Measurements from ENCODE around the gene OR11A1. TPM values are rescaled to one million over a fixed set of nuclear protein-coding genes. Genes with fewer than 3 reads are reported as not detected.

The OR11A1 gene
- total RNA-seq, 3 donors from 2014 or later: not detected

GRCh38 chr6:29479560-29479959 is 22.7 kb upstream of the OR11A1 start:
- Histone ChIP-seq H3K36me3 (ENCODE audit: low read depth) (no peaks in the 10 kb centered on the region), H3K4me3 (no peak overlapping the region), H3K4me1 (ENCODE audit: low read depth) (no peaks in the 10 kb centered on the region), H3K9me3 (peaks cover 3% of the 10 kb centered on the region)
- no peak for DNase-seq
- no peak for ATAC-seq
- intact Hi-C loops (cut with DNase I, micrococcal nuclease): no loop called here
- no peak for TF ChIP-seq CTCF (IDR thresholded peaks at IDR 0.05)

- Histone ChIP-seq H3K36me3 (ENCODE audit: low read depth) (no peaks in the 10 kb centered on the region), H3K4me1 (ENCODE audit: low read depth) (no peaks in the 10 kb centered on the region), H3K9me3 (peaks cover 3% of the 10 kb centered on the region), H3K4me3 (no peak overlapping the region)
- TF ChIP-seq CTCF (IDR thresholded peaks at IDR 0.05): no peak
- ATAC-seq (no peak), DNase-seq (no peak)
- intact Hi-C loops (cut with DNase I, micrococcal nuclease): no loop called here
Measured at GRCh38 chr6:29478740-29479139, 21.9 kb upstream of the OR11A1 start.

- intact Hi-C loops (cut with DNase I, micrococcal nuclease): no loop called here
- Histone ChIP-seq H3K36me3 (ENCODE audit: low read depth) (no peaks in the 10 kb centered on the region), H3K4me3 (no peak overlapping the region), H3K4me1 (ENCODE audit: low read depth) (no peaks in the 10 kb centered on the region), H3K9me3 (peaks cover 3% of the 10 kb centered on the region)
- TF ChIP-seq CTCF (IDR thresholded peaks at IDR 0.05): no peak
- no peak for ATAC-seq
- no peak for DNase-seq
Measured at GRCh38 chr6:29477923-29478450, 21.1 kb upstream of the OR11A1 start.

- intact Hi-C loops (cut with DNase I, micrococcal nuclease): no loop called here
- Histone ChIP-seq H3K9me3 (no peaks in the 10 kb centered on the region), H3K36me3 (ENCODE audit: low read depth) (no peaks in the 10 kb centered on the region), H3K4me1 (ENCODE audit: low read depth) (no peaks in the 10 kb centered on the region), H3K4me3 (no peak overlapping the region)
- no peak for DNase-seq
- TF ChIP-seq CTCF (IDR thresholded peaks at IDR 0.05): no peak
- ATAC-seq: no peak
Measured at GRCh38 chr6:29474996-29475395, 18.1 kb upstream of the OR11A1 start.

- Histone ChIP-seq H3K4me3 (no peak overlapping the region), H3K9me3 (no peaks in the 10 kb centered on the region), H3K4me1 (ENCODE audit: low read depth) (no peaks in the 10 kb centered on the region), H3K36me3 (ENCODE audit: low read depth) (no peaks in the 10 kb centered on the region)
- intact Hi-C loops (cut with DNase I, micrococcal nuclease): no loop called here
- no peak for ATAC-seq
- DNase-seq: no peak
- no peak for TF ChIP-seq CTCF (IDR thresholded peaks at IDR 0.05)
Measured at GRCh38 chr6:29466241-29466640, 9.4 kb upstream of the OR11A1 start.

- no peak for DNase-seq
- no peak for ATAC-seq
- TF ChIP-seq CTCF (IDR thresholded peaks at IDR 0.05): no peak
Measured at GRCh38 chr6:29465801-29466200, 8.9 kb upstream of the OR11A1 start.

More at GRCh38 chr6:29465801-29466200, 8.9 kb upstream of the OR11A1 start:
- intact Hi-C loops (cut with DNase I, micrococcal nuclease): no loop called here
- Histone ChIP-seq H3K4me3 (no peak overlapping the region), H3K4me1 (ENCODE audit: low read depth) (no peaks in the 10 kb centered on the region), H3K9me3 (no peaks in the 10 kb centered on the region), H3K36me3 (ENCODE audit: low read depth) (no peaks in the 10 kb centered on the region)

Measured in mucosa of descending colon (tissue), 3 donors.